HG03342 (cell line): ENCODE measurements around the gene KCNQ1.

Experiments
- ATAC-seq: cut with Tn5 transposase; IDR thresholded peaks from one replicate; pipeline ENCODE4 v1.9.1; 2021; ENCODE audit warnings: mild to moderate bottlenecking, moderate library complexity; ENCODE audit not compliant: unreplicated experiment

Gene KCNQ1

DNA sequence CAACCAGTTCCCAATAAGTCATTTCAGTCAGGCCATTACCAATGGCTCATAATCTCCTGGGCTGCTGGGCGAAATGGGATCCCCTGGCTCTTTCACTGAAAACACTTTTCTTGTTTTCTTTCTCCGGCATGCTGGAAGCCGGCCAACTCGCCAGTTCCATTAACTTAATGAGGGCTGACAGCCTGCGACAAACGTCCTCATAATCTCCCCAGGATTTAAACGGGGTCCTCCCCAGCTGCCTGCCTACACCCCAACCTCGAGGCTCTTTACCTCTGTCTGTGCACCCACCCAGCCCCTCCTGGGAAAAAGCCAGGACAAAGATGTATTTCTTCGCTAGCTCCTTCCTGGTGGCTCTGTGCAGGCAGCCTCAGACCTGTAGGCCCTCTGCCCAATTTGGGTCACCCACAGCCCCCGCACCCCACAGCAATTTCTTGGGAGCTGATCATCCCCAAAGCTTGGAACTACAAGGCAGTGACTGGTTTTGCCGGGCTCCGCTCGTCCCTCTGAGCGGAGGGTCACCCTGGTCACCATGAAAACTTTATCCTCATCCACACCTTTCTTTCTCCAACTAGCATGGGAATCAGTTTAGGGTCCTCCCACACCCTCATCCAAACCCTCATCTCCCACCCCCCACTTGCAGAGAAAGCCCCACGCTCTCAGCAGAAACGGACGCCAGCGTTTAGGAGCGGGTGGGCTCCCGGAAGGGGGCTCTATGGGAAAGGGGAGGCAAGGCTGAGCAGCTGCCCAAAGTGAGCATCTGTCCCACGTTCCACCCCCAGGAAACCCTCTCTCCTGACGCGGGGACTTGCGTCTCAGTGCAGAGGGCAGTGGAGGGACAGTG is 306.1 kb downstream of the KCNQ1 start:
- ATAC-seq = no peak

DNA sequence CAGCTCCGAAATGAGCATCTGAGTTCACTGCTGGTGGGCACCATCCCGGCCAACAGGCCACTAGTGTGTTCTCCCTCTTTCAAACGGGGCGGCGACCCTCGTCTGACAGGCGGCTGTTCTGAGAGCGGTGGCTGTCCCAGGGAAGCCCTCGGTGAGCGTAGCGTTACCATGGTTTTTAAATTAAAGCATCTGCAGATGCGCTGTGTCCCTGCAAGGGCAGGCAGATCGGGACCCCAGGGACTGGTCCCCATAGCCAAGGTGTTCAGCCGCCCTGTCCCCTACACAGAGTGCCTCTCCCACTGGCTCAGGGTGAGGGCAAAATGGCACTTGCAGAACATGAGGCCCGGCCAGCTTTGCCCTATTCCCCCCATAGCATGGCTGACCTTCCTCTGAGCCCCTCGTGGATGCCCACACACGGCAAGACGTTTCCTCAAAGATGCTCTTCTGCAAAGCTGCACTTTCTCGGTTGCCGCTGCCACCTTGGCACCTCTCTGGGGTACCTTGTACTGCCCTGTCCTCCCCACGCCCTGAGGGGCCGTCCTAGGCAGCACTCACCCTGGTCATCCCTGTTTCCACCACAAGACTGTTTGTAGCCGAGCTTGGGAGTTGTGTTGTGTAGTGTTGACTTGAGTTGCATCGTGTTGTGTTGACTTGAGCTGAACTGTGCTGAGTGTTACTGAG is 306.9 kb downstream of the KCNQ1 start:
- no peak for ATAC-seq

DNA sequence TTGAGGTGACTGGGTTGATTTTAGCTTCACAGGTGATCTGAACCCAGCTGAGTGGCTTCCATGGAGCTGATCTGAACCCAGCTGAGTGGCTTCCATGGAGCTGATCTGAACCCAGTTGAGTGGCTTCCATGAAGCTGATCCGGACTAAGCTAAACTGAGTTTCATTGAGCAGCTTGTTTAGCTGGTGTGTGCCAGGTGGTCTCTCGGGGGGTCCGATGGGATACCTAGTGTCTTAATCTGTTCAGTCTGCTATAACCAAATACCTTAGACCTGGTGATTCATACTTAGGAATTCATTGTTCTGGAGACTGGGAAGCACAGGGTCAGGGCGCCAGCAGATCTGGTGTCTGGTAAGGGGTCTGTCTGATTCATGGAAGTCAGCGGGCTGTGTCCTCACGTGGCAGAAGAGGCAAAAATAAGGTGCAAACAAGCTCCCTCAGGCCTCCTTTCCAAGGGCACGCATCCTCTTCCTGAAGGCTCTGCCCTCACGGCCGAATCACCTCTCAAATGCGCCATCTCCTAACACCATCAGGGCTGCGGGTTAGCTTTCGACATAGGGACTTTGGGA is 307.5 kb downstream of the KCNQ1 start:
- no peak for ATAC-seq

DNA sequence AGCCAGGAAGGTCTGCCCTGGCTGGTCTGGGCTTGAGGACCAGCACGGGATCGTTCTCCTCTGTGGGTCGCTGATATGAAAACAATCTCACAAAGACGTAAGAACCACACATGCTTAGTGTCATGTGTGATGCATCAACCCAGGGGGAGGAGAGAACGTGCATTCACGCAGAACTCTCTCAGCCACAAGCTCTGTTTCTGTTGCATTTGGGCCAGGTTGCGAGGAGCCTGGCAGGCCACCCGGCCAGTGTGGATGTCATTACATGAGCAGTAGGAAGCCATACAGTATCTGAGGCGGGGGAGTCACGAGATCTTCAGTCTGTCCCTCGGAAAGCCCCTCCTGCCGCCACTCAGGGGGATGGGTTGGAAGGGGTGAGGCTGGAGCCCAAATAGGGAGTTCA is 308.1 kb downstream of the KCNQ1 start:
- ATAC-seq = no peak

DNA sequence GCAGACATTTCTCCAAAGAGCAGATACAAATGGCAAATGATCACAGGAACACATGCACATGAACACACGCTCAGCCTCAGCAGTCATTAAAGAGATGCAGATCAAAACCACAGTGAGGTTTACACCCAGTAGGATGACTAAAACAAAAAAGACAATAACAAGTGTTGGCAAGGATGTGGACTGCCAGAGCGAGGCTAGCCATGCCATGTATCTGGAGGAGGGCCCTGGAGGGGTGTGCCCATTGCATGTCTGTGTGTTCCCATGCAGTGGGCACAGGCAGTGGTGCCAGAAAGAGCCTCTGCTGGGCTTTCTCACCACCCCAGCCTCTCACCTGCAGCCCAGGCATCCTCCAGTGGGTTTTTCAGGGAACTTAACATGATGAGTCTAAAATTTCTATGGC is 309.2 kb downstream of the KCNQ1 start:
- ATAC-seq = no peak

DNA sequence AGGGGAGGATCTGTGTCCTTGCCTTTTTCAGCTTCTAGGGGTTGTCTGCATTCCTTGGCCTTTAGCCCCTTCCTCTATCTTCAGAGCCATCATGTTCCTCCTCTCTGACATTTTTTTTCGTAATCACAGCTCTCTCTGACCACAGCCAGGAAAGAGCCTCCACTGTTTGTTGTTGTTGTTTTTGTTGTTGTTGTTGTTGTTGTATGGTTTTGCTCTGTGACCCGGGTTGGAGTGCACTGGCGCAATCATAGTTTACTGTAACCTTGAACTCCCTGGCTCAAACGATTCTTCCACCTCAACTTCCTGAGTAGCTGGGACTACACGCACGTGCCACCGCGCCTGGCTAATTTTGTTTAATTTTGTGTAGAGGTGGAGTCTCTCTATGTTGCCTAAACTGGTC is 310.3 kb downstream of the KCNQ1 start:
- no peak for ATAC-seq

DNA sequence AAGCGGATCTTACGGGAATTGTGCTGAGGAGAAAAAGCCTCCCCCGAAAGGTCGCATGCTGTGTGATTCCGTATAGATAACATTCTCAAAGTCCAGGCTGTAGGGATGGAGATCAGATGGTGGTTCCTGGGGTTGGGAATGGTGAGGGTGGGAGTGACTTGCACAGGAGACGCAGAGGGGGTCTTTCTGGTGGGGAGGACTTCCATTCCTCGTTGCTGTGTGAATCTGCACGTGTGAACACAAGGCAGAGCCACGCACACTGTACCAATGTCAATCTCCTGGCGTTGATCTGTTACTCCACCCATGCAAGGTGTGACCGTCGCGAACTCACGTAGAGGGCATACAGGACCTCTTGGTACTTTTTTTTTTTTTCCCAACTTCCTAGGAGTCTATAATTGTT is 313.9 kb downstream of the KCNQ1 start:
- no peak for ATAC-seq

DNA sequence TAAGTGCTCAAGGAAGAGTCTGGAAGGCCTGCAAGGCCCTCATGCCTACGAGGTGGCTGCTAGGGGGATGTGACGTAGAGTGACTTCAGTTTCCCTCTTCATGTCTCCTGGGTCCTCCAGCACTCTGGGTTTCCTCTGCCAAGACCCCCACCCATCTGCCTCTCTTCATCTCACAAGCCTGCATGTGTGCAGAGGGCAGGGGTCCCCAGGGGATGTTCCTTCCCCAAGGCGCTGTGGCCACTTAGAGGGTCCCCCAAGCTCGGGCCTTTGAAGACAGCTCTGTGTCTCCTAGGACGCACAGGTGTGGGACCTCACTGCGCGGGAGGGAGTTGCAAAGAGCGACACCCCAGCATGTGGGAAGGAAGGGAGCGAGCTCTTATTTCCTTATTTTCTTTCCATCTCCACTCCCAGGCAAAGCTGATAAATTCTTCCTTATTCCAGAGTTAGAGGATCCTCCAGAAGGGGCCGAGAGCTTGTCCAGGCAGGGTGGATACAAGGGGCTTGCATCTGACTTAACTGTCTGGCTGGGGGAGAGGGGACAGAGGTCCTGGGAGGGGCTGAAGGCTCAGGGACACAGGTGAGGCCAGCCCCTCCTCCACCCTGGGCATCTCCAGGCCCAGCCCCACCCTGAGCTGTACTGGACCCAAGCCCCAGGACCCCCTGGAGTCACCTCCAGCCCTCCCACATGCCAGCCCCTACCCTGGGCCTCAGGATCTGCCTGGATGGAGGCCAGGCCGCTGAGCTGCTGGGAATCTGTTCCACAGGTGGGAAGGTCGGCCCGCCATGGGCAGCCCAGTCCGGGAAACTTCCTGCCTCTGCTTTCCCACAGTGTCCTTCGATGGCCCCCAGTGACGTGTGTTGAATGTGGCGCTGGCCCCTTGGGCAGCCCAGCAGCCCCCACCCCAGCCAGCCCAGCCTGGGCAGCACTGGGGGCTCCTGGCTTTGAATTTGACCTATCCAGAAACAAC is 314.7 kb downstream of the KCNQ1 start:
- no peak for ATAC-seq

DNA sequence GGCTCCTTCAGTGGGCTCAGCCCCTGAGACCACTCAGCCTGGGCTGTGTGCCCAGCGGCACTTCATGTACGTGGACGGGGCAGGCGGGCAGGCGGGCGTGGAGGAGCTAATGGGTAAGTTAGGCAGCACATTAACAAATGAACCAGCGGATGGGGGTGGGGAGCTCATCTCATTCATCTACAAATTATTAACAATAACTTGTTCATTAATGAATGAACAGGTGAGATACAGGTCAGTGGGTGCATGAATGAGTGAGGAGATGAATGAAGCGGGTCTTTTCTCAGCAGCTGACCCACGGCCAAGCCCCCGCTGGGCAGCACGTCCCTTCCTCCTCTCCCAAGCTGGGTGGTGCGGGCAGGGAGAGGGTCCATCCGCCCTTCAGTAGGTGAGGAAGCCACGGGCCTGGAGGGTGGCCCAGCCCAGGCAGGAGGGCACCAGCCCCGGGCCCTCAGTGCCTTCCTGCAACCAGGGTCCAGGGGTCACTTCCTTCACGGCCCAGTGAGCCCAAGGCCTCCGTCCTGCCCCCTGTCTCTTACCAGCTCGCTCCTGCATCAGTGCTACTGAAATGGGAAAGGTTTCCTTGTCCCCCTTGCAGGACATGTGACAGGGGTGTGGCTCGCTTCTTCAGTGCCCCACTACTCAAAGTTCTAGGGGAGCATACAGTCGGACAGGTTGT is 315.5 kb downstream of the KCNQ1 start:
- ATAC-seq = no peak

DNA sequence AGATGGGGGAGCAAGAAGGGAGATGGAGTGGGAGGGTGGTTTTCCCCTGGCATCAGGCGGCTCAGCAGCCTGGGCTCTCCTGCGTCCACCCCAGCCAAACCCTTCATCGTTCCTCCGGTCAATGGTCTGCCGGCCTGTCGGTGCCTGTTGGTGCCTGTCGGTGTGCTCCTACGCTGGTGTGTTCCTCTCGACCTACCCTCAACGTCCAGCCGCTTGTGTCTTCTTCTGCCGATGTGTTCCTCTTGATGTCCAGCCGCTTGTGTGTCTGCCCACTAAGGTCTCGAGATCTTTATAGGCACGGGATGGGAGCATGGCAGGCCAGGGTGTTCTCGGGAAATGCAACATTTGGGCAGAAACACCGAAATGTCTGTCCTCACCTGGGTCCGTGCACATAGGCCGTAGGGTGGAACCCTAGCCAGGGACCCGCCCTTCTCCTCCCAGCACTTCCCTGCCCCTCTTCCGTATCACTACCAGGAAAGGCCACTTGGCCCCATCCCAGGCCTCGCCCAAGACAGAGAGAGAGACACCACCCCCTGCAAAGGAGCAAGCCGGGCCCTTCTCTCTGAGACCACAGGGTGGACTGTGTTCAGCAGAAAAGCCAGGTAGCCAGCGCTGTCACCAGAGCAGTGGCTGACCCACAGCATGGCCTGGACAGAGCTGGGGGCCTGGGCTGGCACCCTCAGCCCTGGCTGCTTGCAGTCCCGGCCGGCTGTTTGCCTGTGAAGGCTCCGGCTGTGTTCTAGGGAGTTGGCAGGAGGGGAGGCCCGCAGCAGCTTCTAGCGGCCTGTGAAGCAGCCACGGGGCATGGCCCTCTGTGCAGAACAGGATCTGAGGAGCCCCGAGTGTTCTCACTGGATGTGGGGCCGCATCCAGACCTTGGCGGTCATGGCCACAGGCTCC is 316.6 kb downstream of the KCNQ1 start:
- no peak for ATAC-seq

DNA sequence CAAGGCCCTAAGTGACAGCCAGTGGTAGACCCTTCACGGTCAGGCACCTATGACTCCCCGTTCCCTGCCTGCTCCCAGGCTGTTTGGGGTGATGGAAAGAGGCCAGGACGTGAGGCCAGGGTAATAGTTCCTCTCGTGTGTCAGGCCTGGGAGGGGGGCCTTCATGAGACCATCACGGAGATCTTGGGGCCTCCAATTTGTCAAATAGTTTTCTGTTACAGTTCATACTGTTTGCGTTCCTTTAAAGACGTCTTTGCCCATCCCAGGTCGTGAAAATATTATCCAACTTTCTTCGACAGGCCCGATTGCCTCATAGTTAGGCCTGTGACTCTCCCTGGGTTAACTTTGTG is 317.2 kb downstream of the KCNQ1 start:
- ATAC-seq = no peak

DNA sequence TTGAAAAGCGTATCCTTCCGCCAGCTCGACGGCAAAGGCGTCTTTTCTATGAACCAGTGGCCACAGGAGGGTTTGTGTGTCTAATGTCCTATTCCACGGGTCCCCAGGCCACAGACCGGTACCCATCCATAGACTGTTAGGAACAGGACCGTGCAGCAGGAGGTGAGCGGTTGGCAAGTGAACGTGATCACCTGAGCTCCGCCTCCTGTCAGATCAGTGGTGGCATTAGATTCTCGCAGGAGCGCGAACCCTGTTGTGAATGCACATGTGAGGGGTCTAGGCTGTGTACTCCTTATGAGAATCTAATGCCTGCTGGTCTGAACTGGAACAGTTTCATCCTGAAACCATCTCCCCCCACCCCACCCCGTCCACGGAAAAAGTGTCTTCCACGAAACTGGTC is 317.6 kb downstream of the KCNQ1 start:
- no peak for ATAC-seq

DNA sequence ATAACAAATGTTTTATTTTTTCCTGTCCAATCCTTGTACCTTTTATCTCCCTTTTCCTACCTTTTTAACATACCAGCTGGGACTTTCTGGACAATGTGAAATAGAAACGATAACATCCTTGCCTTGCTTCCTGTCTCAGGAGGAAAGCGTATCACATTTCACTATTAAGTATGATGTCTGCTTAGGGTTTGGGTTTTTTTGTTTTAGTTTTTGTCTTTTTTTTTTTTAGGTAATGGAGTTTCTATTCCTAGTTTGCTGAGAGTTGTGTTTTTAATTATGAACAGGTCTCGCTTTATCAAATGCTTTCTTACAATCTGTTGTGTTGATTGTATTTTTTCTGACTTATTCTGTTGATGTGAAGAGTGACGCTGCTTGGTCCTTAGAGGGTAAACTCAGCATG is 319.2 kb downstream of the KCNQ1 start:
- ATAC-seq = no peak

DNA sequence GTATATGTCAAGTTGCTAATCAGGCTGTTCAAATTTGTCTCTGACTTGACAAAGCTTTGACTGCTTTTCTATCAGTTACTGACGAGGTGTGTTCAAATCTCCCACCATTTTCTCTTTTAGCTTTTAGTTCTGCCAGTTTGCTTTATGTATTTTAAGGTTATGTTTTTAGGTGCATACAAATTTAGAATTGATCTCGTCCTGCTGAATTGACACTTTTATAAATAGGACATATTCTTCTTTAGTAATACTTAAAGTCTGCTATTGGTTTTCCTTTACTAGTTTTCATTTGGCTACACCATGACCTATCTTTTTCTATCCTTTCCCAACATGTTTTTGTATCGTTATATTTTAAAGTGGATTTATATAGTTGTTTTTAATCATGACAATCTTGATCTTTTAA is 320.7 kb downstream of the KCNQ1 start:
- no peak for ATAC-seq

DNA sequence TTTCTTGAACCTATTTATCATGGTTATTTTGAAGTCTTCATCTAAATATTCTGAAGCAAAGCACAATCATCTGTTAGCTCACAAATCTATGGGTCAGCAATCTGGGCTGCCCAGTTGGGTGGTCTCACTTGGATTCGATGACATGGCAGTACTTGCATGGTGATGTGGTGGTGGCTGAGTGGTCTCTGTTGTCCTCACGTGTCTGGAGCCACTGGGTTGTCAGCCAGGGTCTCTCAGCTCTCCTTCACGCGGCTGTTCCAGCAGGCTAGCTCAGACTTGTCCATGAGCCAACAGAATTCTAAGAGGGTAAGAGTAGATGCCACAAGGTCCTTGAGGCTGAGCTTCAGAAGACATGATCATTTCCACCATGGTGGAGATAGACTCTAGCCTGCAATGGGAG is 321.4 kb downstream of the KCNQ1 start:
- ATAC-seq = no peak

DNA sequence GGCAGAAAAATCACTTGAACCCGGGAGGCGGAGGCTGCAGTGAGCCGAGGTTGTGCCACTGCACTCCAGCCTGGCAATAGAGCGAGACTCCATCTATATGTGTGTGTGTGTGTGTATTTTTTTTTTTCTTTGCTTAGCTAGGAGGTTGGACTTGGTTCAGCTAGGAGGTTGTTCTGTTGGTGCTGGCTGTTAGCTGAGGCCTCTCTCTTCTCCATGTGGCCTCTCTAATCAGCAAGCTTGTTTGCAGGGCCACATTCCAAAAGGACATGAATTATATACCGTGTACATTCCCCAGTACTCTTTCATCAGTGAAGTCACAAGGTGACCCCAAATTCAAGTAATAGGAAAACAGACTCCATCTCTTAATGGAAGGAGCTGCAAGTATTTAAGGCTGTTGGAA is 322.3 kb downstream of the KCNQ1 start:
- ATAC-seq = no peak

DNA sequence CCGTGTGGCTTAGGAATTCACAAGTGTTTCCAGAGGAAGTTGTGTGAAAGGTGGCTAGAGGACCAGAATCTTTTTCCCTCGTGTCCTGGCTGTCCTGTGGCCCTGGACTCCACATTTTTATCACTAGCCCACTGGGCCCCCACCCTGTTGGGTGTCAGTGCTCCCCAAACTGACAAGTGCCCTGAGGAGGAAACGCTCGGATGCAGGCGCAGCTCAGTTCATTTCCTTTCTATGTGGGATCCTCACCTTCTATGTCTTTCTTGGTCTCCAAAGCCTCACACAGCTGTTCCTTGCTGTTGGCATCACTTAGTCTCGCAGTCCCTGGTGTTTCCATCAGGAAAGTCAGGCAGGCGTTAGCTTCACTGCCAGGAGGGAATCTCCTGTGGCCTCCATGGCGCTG is 323.0 kb downstream of the KCNQ1 start:
- ATAC-seq = no peak

DNA sequence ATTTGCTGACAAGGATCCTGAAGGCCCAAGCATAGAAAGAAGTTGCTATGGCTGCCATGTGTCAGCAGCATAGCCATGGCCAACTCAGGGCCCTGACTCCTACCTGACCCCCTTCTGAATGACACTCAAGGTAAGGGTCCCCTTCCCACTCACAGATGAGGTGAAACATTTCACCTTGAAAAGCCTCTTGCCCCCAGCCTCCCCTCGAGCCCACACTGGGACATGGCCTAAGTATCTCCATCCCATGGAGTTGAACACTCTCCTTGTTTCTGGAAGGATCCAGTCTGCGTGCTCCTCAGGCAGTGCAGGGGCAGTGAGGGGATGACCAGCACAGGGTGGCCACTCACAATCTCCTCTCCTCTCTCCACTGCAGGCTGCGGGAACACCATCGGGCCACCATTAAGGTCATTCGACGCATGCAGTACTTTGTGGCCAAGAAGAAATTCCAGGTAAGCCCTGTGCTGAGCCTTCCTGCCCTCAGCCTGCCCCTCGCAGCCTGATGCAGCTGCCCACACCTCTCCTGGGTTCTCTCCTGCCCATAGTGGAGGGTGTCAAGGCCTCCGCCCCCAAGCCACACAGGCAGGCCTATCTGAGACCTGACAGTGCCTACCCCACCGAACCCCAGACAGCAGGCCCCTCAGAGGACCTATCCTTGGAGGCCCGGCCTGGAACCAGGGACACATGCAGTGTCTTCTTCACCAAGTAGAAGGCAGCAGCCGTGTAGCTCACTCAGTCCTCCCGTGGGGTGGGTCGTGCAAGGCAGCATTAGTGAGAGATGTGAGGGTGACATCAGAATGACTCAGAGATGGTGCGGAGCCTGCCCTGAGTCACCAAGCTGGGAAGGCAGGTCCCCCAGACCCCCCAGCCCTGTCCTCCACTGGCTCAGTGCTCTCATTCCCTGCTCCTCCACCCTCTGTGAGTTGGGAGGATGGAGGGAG is 323.9 kb downstream of the KCNQ1 start:
- no peak for ATAC-seq
